ENCODE data around the gene RBCK1. TPM values are rescaled to one million over a fixed set of nuclear protein-coding genes. Genes with fewer than 3 reads are reported as not detected.

RBCK1 gene
- total RNA-seq, 1 experiment from 2014 or later = 115 TPM

DNA sequence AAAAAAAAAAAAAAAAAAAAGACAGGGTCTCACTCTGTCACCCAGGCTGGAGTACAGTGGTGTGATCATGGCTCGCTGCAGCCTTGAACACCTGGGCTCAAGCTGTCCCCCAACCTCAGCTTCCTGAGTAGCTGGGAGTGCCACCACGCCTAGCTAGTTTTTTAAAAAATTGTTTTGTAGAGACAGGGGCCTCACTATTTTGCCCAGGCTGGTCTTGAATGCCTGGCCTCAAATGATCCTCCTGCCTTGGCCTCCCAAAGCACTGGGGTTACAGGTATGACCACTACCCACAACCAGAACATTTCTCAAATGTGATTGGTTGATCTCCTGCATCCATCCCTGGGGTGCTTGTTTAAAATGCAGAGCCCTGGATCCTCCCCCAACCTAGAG lies 5.6 kb upstream of the RBCK1 start:
- ChIA-PET CTCF (no interaction called here), POLR2A (ENCODE audit: unreplicated experiment) (interaction anchor here (0.6 to 0.9 kb wide), 2 partner anchors 22 to 67 kb away, joined by 3 to 8 read pairs; partner anchors contain the start of gene TRIB3)
- Histone ChIP-seq H4K20me1 (ENCODE audit: low read length) (no peaks in the 10 kb centered on the region), H3K9me3 (ENCODE audit: low read length) (no peaks in the 10 kb centered on the region), H3K9ac (ENCODE audit: low read length) (peak overlapping the region; percentile 65), H3K27me3 (ENCODE audit: low read length) (no peaks in the 10 kb centered on the region), H3K79me2 (ENCODE audit: low read length) (no peaks in the 10 kb centered on the region), H3K4me2 (ENCODE audit: low read length) (no peak overlapping the region), H3K4me3 (ENCODE audit: low read length) (no peak overlapping the region), H3K9me2 (replicated peaks; ENCODE audit: low read length) (no peaks in the 10 kb centered on the region), H3F3A (ENCODE audit: low read length, unreplicated experiment) (no peaks in the 10 kb centered on the region), H3K36me3 (ENCODE audit: low read depth, low read length) (peaks cover 6% of the 10 kb centered on the region; the same call in 1 of the 2 replicates), H2AFZ (ENCODE audit: low read length) (no peak overlapping the region), H3K4me1 (ENCODE audit: insufficient read depth, low read length) (peaks cover 33% of the 10 kb centered on the region), H3K27ac (ENCODE audit: low read length) (peak overlapping the region; percentile 91)
- intact Hi-C loops (cut with micrococcal nuclease) = loop anchor here (5.0 kb wide), 1 partner anchor 40 kb away; no protein-coding TSS in a partner anchor
- DNase-seq (no peak), ATAC-seq (no peak)
- TF ChIP-seq EZH2 (IDR thresholded peaks at IDR 0.05; ENCODE audit: low read length, unreplicated experiment) (no peak), CTCF (conservative IDR thresholded peaks at IDR 0.05; ENCODE audit: low read depth, low read length) (no peak), EZH2phosphoT487 (IDR thresholded peaks at IDR 0.05; ENCODE audit: borderline replicate concordance, low read length) (no peak)
- BruUV-seq (replicated peaks) = TSS peak; percentile 24

DNA sequence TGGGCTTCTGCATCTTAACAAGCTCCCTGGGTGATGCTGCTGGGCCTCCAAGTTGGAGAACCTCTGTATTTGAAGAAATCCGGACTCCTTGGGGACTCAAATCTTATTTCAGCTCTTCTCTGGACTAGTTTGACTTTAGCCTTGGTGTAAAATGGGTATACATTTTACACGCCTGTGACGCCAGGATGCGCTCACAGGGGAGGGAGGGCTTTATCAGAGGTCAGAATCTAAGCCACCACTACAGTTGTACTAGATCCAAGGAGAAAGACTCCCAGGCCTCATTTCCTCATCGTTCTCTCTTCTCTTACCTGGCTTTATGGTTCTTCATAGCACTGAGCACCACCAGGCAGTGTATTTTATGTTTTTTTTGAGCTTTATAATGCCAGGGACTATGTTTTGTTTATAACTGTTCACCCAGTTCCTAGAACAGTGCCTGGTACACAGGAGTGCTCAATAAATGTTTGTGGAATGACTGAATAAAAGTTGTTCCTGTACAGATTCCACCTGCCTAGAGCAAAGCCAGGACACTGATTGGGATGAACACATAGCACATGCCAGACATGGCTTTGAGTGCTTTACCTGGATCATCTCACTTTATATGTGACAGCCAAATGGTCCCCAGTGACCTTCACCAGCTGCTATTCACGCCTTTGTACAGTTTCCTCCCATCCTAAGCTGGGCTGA lies 5.1 kb upstream of the RBCK1 start:
- no peak overlapping the region for H2AFZ ChIP-seq (ENCODE audit: low read length)
- H3K4me2 ChIP-seq (ENCODE audit: low read length) = no peak overlapping the region
- TF ChIP-seq EZH2phosphoT487 (IDR thresholded peaks at IDR 0.05; ENCODE audit: borderline replicate concordance, low read length) (no peak), EZH2 (IDR thresholded peaks at IDR 0.05; ENCODE audit: low read length, unreplicated experiment) (no peak), CTCF (conservative IDR thresholded peaks at IDR 0.05; ENCODE audit: low read depth, low read length) (no peak)
- no peaks in the 10 kb centered on the region for H3K9me3 ChIP-seq (ENCODE audit: low read length)
- no peaks in the 10 kb centered on the region for H3F3A ChIP-seq (ENCODE audit: low read length, unreplicated experiment)
- POLR2A ChIA-PET (ENCODE audit: unreplicated experiment) = interaction anchor here (0.9 kb wide), 1 partner anchor 22 kb away, joined by 3 read pairs; the partner anchor contains the start of gene TRIB3
- H3K36me3 ChIP-seq (ENCODE audit: low read depth, low read length) = 0 out of 2 replicates have a peak, but pooled peaks cover under 1% of the 10 kb centered on the region
- BruUV-seq (replicated peaks) = no TSS peak
- ATAC-seq (no peak), DNase-seq (no peak)
- H3K27me3 ChIP-seq (ENCODE audit: low read length) = no peaks in the 10 kb centered on the region
- peak overlapping the region; percentile 65 for H3K9ac ChIP-seq (ENCODE audit: low read length)
- H3K4me1 ChIP-seq (ENCODE audit: insufficient read depth, low read length) = peaks cover 34% of the 10 kb centered on the region
- H3K27ac ChIP-seq (ENCODE audit: low read length) = peak overlapping the region; percentile 91
- no peaks in the 10 kb centered on the region for H3K79me2 ChIP-seq (ENCODE audit: low read length)
- CTCF ChIA-PET = no interaction called here
- no peaks in the 10 kb centered on the region for H3K9me2 ChIP-seq (replicated peaks; ENCODE audit: low read length)
- no peak overlapping the region for H3K4me3 ChIP-seq (ENCODE audit: low read length)
- intact Hi-C loops (cut with micrococcal nuclease) = loop anchor here (5.0 kb wide), 1 partner anchor 41 kb away; no protein-coding TSS in a partner anchor
- H4K20me1 ChIP-seq (ENCODE audit: low read length) = no peaks in the 10 kb centered on the region

GRCh38 chr20:403582-403957 lies 4.5 kb upstream of the RBCK1 start:
- no peaks in the 10 kb centered on the region for H3K9me3 ChIP-seq (ENCODE audit: low read length)
- H3K27ac ChIP-seq (ENCODE audit: low read length) = peak overlapping the region; percentile 91
- H3K9me2 ChIP-seq (replicated peaks; ENCODE audit: low read length) = no peaks in the 10 kb centered on the region
- DNase-seq (no peak), ATAC-seq (no peak)
- POLR2A ChIA-PET (ENCODE audit: unreplicated experiment) = no interaction called here
- H3K4me3 ChIP-seq (ENCODE audit: low read length) = no peak overlapping the region
- no peaks in the 10 kb centered on the region for H4K20me1 ChIP-seq (ENCODE audit: low read length)
- BruUV-seq (replicated peaks) = no TSS peak
- CTCF ChIA-PET = no interaction called here
- no peak overlapping the region for H2AFZ ChIP-seq (ENCODE audit: low read length)
- H3K4me2 ChIP-seq (ENCODE audit: low read length) = no peak overlapping the region
- intact Hi-C loops (cut with micrococcal nuclease) = loop anchor here (5.0 kb wide), 1 partner anchor 41 kb away; no protein-coding TSS in a partner anchor
- H3K9ac ChIP-seq (ENCODE audit: low read length) = no peak overlapping the region
- peaks cover 34% of the 10 kb centered on the region for H3K4me1 ChIP-seq (ENCODE audit: insufficient read depth, low read length)
- no peaks in the 10 kb centered on the region for H3K27me3 ChIP-seq (ENCODE audit: low read length)
- H3F3A ChIP-seq (ENCODE audit: low read length, unreplicated experiment) = no peaks in the 10 kb centered on the region
- H3K79me2 ChIP-seq (ENCODE audit: low read length) = peaks cover 4% of the 10 kb centered on the region
- no peaks in the 10 kb centered on the region for H3K36me3 ChIP-seq (ENCODE audit: low read depth, low read length)
- no peak for TF ChIP-seq EZH2phosphoT487 (IDR thresholded peaks at IDR 0.05; ENCODE audit: borderline replicate concordance, low read length)
- no peak for TF ChIP-seq EZH2 (IDR thresholded peaks at IDR 0.05; ENCODE audit: low read length, unreplicated experiment)
- TF ChIP-seq CTCF (conservative IDR thresholded peaks at IDR 0.05; ENCODE audit: low read depth, low read length) = no peak
